CD4-positive, alpha-beta T cell treated with Interleukin-15 for 4 hours (primary cell): ENCODE measurements around the gene DNAJC16.
"Not testable (repeated sequence)": the region's sequence is repeated elsewhere in the genome, so short reads cannot be mapped to it uniquely, and the experiment has no call there.

Experiments used
- DNase-seq: peaks from one replicate; pipeline ENCODE4 v3.0.0-alpha.2; 2020; ENCODE audit warnings: low spot score

Gene DNAJC16

GRCh38 chr1:15526490-15527339, at the start of gene DNAJC16:
TSS of gene DNAJC16 (plus strand) at chr1:15526848. CDS start at chr1:15529106, 2,258 bp downstream.
- peak; percentile 100 for DNase-seq

- no peak for DNase-seq
Measured at GRCh38 chr1:15476927-15477326, 49.7 kb upstream of the DNAJC16 start.

GRCh38 chr1:15477646-15478212, 48.9 kb upstream of the DNAJC16 start:
- no peak for DNase-seq

- no peak for DNase-seq
Measured at GRCh38 chr1:15479654-15480347, 46.8 kb upstream of the DNAJC16 start.

- DNase-seq = not testable (repeated sequence)
Measured at GRCh38 chr1:15482455-15482854, 44.2 kb upstream of the DNAJC16 start.

- DNase-seq = not testable (repeated sequence)
Measured at GRCh38 chr1:15482983-15483543, 43.6 kb upstream of the DNAJC16 start.

GRCh38 chr1:15483971-15484370, 42.7 kb upstream of the DNAJC16 start:
- no peak for DNase-seq

- DNase-seq = not testable (repeated sequence)
Measured at GRCh38 chr1:15484443-15484842, 42.2 kb upstream of the DNAJC16 start.

GRCh38 chr1:15485636-15486035, 41.0 kb upstream of the DNAJC16 start:
- DNase-seq = no peak

GRCh38 chr1:15486844-15487610, 39.6 kb upstream of the DNAJC16 start:
- DNase-seq = not testable (repeated sequence)

GRCh38 chr1:15488371-15488770, 38.3 kb upstream of the DNAJC16 start:
- no peak for DNase-seq

GRCh38 chr1:15489052-15489736, 37.5 kb upstream of the DNAJC16 start:
- DNase-seq = no peak

GRCh38 chr1:15491010-15491409, 35.6 kb upstream of the DNAJC16 start:
- DNase-seq = not testable (repeated sequence)

- no peak for DNase-seq
Measured at GRCh38 chr1:15492596-15492995, 34.1 kb upstream of the DNAJC16 start.

- no peak for DNase-seq
Measured at GRCh38 chr1:15493869-15494390, 32.7 kb upstream of the DNAJC16 start.

- no peak for DNase-seq
Measured at GRCh38 chr1:15500184-15501178, 26.2 kb upstream of the DNAJC16 start.

GRCh38 chr1:15501208-15502032, 25.2 kb upstream of the DNAJC16 start:
- peak; percentile 44 for DNase-seq

- DNase-seq = no peak
Measured at GRCh38 chr1:15504436-15504835, 22.2 kb upstream of the DNAJC16 start.

GRCh38 chr1:15506831-15507230, 19.8 kb upstream of the DNAJC16 start:
- no peak for DNase-seq
